Measurements from ENCODE around the gene TNFRSF11A.
A peak's percentile ranks its signal among the peaks of the same experiment; 100 is the strongest.

The TNFRSF11A gene

DNA sequence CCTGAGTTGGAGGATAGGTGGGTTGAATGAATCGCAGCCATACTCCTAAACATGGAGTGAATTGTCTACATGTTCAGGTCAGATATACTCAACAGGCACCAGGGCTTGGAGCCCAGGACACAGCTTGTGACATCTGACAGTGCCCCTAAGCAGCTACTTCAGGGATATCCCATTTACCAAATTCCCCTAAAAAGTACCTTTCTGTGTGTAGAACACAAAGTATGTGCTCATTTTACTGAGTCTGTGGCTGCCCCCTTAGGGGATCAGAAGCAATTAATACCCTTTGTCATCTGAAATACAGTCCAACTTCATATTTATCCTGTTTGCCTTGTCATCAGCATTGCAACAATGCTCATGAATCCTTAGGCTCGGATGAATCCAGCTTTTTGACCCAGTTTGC lies 20.8 kb downstream of the TNFRSF11A start:
- DNase-seq: no peak

DNA sequence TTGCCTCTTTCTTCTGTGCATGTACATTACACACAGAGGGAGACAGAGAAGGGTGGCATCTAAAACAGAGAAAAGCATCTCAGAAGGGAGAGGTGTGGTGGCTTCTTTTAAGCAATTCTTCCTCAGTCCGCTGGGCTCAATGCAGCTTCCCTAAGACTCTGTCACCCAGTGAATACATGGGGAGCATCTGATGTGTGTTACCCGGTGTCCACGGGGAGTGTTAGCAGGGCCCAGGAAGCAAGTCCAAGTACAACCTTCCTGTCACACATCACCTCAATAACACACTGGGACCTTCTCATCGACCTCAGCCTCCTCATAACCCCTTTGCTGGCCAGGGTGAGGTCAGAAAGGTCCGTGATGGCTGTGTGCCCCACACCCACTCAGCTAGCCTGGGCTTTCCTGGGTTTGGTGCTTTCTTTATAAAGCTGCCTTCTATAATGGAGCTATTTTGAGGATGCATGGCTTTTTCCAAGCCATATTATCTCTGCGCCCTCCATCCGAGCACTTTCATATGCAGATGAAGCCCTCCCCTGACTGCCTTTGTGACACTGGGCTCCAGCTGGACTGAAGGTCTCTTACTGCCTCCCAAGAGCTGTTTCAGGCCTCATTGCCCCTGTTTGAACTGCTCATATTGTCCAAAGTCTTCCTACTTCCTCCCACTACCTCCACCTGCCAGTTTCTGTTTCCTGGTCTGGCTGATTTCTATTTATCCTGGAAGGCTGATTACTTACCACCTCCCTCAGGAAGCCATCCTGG lies 21.4 kb downstream of the TNFRSF11A start:
- DNase-seq: peak; percentile 75

DNA sequence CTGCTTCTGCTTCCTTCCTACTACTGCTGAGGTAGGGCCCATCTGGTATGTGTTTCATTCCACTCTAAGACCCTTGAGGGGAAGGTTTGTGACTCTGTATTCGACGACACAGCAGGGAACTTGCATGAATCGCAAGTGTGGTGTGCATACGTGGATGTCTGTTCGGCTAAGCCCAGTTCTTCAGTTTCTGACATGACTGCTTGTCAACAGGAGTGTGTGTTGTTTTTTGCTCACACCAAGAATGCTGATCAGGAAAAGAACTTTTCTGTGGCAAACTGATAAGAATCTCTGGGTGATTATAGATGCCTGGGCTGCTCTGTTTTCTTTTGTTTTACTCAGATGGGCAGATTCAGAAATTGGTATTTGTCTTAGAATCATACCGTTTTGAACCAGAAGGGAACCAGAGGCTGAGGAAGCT lies 22.0 kb downstream of the TNFRSF11A start:
- no peak for DNase-seq

DNA sequence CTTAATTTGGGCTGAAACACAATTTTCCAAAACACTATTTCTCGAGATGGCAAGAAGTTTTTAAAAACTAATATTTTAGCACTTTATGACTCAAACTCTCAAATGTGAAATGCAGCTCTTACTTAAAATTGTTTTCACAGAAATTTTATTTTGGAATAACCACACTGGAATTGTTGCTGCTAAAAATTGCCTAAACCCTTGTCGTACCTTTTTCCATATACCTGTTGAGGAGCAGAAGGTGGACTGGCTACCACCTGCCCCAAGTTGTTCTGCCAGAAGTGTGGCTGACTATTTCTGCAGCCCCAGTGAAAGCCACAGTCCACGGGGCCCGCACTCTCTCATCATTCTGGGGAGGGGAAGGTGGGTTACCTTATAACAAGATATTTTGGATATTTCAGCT lies 23.4 kb downstream of the TNFRSF11A start:
- no peak for DNase-seq

DNA sequence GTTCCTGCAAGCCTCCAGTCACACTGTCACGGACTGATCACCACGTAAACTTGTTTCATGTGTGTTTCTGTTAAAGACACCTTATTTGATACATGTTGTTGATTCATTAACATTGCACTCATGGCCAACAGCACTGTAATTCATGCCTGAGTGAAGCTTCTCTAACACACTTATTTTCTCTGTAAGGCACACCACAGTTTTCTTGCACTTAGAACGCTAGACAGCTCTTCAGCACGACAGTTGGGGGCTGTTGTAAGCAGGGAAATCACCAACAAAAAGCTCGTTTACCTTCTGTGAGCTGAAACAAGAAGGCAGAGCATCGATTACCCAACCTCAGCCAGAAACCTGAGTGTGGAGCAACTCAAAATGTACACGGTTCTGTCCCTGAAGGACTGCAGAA lies 28.1 kb downstream of the TNFRSF11A start:
- DNase-seq: no peak

DNA sequence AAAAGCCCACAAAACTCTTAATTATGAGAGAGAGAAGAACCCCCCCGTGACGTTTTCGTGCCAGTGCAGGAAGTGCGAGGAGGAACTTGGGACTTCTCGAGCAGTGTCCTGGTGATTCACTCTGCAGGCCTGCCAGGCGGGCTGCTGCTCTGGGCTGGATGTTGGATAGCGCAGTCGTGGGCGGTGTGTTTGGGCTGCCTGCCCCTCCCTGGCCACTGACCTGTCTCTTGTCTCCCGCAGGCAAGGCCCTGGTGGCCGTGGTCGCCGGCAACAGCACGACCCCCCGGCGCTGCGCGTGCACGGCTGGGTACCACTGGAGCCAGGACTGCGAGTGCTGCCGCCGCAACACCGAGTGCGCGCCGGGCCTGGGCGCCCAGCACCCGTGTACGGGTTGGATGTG lies 29.0 kb downstream of the TNFRSF11A start:
- DNase-seq: no peak

DNA sequence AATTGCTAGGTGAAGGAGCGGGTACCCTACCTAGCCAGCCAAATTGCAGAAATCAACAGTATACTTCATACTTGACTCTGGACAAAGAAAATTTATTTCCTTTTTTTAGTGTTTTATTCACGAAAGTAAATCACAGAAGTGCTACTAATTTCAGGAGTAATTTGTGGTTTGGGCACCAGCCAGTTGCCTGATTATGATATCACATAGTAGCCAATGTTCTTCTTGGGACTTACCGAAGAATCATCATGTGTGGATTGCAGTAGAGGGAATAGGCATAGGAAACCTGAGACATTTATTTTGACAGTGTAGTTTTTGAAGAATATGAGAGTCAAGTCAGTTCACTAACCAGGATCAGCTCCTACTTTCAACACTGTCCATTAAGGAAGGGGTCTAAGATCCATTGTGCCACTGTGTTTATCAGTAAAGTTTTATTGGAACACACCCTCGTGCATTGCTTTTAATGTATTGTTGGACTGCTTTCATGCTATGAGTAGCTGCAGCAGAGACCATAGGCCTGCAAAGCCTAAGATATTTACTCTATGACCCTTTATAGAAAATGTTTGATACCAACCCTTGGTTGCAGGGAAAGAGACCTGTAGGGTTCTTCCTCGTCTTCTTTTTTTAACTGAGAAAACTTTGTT lies 32.1 kb downstream of the TNFRSF11A start:
- DNase-seq: no peak

DNA sequence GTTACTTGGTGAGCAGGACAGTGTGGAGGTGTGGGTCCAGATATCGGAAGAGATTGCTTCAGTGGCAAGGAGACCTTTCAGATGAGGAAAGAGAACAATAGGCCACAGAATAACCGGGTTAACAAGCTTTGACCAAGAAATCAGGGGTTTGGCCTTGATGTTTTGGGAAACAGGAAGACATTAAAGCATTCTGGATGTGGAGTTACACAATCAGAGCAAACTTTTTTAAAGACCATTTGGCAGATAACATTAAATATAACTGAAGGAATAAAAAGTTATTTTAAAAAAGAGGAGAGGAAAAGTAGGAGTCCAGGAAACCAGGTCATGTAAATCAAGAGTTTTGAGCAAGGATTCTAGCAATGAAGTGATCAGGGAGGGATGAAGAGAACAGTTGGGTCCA lies 35.7 kb downstream of the TNFRSF11A start:
- no peak for DNase-seq

DNA sequence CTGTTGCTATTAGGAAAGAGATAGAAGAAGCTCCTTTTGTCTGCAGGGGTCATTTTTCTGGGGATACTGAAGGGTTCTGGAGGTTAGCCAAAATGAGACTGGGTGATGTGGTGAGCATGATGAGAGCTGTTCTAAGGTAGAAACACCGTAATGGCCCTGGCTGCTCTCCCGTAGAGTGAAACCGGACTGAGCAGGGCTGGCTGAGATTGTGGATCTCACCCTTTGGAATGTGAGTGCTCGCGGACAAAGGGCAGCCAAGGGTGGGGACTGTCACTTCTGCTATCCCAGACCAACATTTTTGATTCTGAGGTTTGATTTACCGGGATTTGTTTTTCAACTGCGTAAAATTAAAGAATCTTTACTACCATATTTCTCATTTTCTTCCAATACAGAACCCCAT lies 36.2 kb downstream of the TNFRSF11A start:
- DNase-seq: no peak

DNA sequence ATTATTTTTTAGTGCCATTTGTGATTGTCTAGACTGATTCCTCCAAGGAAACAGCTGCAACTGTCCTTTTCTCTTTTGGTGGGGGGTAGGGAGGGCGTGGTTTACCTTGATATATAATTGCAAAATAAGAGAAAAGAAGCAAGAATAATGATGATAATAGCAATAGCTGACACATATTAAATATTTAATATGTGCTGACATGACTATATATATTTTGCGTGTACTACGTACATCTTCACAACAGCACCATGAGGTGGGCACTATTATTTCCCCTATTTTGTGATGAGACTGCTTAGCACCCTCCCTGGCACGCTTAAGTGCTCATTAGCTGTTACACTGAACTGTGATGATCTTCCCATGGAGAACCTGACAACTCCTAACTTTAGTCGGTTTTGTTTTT lies 39.4 kb downstream of the TNFRSF11A start:
- DNase-seq: no peak

DNA sequence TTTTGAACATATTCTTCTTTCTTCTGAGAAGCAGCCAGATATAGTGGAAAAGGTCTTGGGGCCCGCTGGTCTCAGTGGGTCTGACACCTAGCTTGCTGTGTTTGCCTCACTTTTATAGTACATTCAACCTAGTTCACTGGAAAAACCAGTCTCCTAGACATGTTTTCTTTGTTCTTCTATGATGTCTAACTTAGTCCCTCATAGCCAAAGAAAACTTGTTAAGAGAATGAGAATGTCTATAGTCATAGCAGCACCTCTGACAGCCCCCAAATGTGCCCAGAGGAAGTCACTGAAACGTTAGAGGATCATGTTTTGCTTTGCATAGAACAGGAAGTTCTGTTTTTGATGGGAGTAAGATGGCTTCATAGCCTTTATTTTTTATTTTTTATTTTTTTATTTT lies 40.3 kb downstream of the TNFRSF11A start:
- DNase-seq: no peak

DNA sequence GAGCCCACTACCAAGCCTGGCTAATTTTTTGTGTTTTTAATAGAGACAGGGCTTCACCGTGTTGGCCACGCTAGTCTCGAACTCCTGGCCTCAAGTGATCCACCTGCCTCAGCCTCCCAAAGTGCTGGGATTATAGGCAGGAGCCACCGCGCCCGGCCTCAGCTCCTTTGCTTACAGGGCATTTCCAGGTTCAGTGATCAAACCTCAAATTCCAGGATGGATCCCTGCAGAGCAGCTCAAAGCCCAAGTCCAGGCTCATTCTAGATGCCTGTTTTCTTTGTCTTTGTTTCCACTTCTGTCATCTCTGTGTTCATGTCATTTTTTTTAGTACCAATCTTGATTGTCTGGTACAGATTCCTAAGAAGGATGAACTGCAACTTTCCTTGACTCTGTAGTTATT lies 41.9 kb downstream of the TNFRSF11A start:
- no peak for DNase-seq

DNA sequence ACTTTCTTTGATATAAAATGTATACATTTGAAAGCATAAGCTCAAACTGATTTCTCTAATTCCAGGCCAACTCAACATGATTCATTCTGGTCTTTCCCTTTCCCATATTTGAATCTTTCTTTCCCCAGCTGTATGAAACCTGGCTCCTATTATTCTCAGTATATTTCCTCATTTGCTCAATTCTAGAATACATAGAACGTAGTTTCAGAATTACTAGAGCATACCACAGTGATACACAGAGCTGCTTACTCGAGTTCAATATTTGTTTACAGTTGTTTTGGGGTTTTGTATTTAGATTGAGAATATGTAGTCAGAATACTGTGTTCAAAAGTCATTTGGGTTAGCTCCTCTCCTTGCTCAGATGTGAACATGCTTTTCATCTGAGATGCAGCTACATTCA lies 43.0 kb downstream of the TNFRSF11A start:
- no peak for DNase-seq

DNA sequence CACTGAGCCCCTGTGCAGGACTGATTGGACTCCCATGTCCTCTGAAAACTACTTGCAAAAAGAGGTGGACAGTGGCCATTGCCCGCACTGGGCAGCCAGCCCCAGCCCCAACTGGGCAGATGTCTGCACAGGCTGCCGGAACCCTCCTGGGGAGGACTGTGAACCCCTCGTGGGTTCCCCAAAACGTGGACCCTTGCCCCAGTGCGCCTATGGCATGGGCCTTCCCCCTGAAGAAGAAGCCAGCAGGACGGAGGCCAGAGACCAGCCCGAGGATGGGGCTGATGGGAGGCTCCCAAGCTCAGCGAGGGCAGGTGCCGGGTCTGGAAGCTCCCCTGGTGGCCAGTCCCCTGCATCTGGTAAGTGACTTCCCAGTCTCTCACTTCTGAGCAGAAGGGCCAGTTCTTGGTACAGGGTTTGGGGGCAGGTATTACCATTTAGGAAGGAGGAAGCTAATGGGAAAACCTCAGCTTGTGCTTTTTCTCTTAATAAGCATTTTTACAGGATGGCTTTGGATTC lies 44.1 kb downstream of the TNFRSF11A start:
- DNase-seq: no peak

DNA sequence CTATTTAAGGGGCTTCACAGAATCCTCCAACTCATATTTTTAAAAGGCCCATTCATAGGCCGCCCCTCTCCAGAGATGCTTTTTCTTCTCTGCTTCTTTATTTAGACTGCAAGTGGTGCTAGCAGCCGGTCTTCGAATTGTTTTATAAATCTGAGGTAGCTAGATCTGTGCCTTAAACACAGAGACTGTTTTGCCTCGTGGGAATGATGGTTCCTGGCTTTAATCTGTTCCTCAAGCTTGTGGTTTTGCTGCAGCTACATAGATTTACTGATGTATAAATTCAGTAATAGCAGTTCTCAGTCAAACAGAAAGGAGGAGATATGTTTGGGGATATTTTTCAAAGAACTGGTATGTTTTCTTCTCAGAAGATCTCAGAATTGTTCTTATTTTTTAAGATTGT lies 45.3 kb downstream of the TNFRSF11A start:
- no peak for DNase-seq

DNA sequence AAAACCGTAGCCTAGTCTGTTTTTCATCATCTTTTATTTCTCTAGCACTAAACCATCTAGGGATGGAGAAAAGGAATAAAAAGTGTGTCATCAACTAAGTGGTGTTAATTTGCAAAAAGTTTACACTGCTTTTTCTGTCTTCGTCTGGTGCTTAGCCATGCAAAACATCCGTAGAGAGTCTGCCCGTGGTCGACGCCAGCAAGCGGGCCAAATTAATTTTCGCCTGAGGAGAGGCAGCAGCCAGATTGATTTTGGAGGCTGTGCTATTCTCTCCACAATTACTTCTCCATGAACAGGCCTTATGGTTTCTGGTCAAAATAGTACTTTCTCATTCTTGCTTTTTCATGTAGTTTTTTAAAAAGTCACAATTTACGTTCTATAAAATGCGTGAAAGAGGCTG lies 46.3 kb downstream of the TNFRSF11A start:
- DNase-seq: no peak

DNA sequence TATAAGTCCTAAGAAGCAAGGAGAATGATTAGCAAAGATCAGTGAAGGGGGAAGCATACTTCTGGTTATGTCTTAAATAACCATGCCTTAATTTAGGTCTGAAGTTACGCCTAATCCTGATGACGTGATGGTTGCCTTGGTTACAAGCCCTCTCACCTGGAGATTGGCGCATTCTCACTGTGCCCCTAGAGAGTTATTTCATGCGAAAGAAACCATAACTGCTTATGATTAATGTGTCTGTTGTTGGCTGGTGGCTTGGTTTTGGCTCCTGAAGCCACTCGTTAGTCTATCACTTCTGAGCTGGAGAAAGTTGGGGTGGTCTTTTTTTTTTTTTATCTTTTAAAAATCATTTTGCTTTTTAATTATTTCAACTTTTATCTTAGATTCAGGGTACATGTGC lies 47.0 kb downstream of the TNFRSF11A start:
- peak; percentile 96 for DNase-seq

DNA sequence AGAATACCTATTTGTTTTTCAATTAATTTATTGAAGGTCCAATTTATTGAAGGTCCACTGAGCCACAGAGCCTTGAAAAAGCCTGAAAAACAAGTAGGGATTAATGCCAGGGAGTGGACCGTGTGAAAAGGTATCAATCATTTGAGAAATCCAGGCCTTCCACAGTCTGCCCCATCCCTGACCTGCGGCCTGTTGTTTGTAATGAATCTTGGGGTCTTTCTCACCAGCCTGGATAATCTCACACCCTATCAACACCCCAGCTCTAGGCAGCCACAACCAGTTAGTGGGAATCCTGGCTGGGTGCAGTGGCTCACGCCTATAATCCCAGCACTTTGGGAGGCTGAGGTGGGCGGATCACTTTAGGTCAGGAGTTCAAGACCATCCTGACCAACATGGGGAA lies 47.8 kb downstream of the TNFRSF11A start:
- DNase-seq: no peak

DNA sequence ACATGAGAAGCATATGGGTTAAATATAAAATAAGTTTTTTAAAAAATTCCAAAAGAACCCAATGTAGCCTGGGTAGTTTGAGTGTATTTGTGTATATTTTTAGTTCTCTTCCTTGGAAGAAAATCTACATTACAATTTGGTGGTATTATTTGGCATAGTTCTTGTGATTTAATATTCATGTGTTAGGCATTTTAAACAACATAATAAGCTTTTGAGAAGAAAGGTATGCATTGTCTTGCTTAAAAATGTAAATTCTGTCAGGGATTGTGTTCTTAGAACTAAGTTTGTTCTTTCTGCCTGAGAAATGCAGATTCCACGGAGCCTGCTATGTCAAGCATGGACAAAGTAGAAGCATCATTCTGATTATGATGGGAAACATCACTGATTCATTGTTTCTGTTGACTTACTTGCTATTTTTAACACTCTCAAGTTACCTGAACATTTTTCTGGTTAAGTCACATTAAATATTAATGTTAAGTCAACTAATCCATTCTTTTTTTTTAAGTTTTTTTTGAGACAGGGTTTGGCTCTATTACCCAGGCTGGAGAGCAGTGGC lies 49.4 kb downstream of the TNFRSF11A start:
- no peak for DNase-seq

DNA sequence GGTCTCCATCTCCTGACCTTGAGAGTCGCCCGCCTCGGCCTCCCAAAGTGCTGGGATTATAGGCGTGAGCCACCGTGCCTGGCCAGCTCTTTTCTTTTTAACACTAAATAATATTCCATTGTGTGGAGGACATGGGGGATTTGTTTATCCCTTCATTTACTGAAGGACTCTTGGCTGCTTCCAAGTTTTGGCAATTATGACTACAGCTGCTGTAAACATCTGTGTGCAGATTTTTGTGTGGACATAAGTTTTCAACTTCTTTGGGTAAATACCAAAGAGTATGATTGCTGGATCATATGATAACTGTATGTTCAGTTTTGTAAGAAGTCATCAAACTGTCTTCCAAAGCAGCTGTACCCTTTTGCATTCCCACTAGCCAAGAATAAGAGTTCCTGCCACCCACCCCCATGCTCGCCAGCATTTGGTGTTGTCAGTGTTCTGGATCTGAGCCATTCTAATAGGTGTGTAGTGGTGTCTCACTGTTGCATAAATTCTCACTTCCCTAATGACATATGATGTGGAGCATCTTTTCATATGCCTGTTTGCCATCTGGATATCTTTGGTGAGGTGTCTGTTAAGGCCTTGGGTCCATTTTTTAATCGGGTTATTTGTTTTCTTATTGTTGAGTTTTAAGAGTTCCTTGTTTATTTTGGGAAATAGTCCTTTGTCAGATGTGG lies 52.2 kb downstream of the TNFRSF11A start:
- no peak for DNase-seq

DNA sequence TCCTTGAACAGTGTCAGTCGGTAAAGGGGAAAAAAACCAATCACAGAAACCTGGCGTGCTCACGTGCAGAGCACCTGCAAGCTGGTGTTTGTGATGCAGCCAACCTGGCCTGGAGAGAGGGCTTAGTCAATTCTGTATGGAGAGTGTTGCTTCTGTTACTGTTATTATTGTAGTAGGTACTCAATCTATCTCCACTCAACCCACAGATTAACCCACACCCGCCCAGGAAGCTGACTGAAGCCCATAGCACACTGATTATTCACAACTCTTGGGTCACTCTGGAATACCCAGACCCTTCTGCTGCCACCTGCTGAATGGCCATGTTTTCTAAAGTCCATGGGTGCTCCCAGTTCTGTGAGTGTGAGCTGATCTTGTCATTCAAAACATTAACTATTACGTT lies 53.9 kb downstream of the TNFRSF11A start:
- no peak for DNase-seq

DNA sequence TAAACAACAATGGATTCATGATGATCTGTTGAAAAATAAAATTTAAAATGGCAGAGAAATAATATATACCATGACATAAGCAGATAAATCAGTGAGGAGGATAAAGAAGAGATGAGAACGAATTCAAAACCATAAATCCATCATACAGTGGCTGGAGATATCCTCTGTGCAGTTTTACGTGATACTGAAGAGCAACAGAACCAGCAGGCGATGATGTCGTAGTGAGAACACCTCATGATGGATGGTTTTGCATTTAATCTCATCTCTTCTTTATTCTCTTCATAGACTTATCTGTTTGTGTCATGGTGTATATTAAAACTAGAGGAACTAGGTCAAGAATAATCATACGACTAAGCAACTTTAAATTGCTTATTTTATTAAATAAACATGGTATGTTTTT lies 56.3 kb downstream of the TNFRSF11A start:
- no peak for DNase-seq

DNA sequence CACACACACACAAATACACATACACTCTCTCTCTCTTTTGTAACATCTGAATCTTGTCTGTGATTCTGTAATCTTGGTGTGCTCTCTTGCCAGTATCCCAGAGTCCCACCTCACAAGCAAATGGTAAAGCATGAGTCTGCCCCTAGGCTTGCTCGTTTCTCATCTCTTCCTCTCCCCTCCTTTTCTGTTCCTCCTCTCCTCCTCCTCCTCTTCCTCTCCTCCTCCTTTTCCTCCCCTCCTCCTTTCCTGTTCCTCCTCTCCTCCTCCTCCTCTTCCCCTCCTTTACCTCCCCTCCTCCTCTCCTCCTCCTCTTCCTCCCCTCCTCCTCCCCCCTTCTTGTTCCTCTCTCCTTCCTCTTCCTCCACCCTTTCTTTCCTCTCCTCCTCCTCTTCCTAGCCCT lies 59.0 kb downstream of the TNFRSF11A start:
- DNase-seq: no peak

DNA sequence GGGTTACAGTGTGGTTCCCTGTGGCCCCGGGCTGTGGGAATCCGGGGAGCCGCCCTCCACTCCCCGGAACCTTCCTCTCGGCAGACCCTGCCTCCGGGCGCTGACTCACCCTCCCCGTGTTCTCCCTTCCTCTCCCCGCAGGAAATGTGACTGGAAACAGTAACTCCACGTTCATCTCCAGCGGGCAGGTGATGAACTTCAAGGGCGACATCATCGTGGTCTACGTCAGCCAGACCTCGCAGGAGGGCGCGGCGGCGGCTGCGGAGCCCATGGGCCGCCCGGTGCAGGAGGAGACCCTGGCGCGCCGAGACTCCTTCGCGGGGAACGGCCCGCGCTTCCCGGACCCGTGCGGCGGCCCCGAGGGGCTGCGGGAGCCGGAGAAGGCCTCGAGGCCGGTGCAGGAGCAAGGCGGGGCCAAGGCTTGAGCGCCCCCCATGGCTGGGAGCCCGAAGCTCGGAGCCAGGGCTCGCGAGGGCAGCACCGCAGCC lies 59.5 kb downstream of the TNFRSF11A start:
- DNase-seq: no peak

Data from NCI-H69 (cell line).